ENCODE measurements around the gene DOK6. TPM values are rescaled to one million over a fixed set of nuclear protein-coding genes. Genes with fewer than 3 reads are reported as not detected.

The DOK6 gene
- total RNA-seq, 2 experiments from 2014 or later, result not detected

DNA sequence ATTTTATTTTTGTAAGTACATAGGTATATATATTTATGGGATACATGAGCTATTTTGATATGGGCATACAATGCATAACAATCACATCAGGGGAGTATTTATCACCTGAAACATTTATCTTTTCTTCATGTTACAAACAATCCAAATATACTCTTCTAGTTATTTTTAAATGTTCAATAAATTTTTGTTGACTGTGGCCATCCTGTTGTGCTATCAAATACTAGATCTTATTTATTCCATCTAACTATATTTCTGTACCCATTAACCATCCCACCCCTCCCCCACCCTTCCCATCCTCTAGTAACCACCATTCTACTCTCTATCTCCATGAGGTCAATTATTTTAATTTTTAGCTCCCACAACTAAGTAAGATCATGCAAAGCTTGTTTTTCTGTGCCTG lies 390.0 kb downstream of the DOK6 start:
- no peak for DNase-seq (ENCODE audit: low spot score)
- Histone ChIP-seq H3K4me3 (ENCODE audit: low read depth, low read length, poor library complexity, severe bottlenecking) (no peak overlapping the region), H4K20me1 (ENCODE audit: insufficient read depth, low read length) (no peaks in the 10 kb centered on the region), H2AFZ (ENCODE audit: low read length) (no peak overlapping the region), H3K9me2 (ENCODE audit: insufficient read depth, low read length) (no peaks in the 10 kb centered on the region), H3K36me3 (ENCODE audit: insufficient read depth, low read length) (no peaks in the 10 kb centered on the region), H3K27ac (ENCODE audit: low read depth, low read length, poor library complexity, severe bottlenecking) (no peak overlapping the region), H3K4me1 (ENCODE audit: insufficient read depth, low read length, poor library complexity, severe bottlenecking) (no peaks in the 10 kb centered on the region), H3K4me2 (ENCODE audit: low read length) (no peak overlapping the region), H3K9me3 (ENCODE audit: low read length) (no peaks in the 10 kb centered on the region), H3K79me2 (ENCODE audit: insufficient read depth, low read depth, low read length) (no peaks in the 10 kb centered on the region)
- no peak for TF ChIP-seq EZH2phosphoT487 (IDR thresholded peaks at IDR 0.05; ENCODE audit: borderline replicate concordance, low read depth, low read length)
- TF ChIP-seq, protein P1, sequence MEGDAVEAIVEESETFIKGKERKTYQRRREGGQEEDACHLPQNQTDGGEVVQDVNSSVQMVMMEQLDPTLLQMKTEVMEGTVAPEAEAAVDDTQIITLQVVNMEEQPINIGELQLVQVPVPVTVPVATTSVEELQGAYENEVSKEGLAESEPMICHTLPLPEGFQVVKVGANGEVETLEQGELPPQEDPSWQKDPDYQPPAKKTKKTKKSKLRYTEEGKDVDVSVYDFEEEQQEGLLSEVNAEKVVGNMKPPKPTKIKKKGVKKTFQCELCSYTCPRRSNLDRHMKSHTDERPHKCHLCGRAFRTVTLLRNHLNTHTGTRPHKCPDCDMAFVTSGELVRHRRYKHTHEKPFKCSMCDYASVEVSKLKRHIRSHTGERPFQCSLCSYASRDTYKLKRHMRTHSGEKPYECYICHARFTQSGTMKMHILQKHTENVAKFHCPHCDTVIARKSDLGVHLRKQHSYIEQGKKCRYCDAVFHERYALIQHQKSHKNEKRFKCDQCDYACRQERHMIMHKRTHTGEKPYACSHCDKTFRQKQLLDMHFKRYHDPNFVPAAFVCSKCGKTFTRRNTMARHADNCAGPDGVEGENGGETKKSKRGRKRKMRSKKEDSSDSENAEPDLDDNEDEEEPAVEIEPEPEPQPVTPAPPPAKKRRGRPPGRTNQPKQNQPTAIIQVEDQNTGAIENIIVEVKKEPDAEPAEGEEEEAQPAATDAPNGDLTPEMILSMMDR (conservative IDR thresholded peaks at IDR 0.05; ENCODE audit: low read length), result no peak
- intact Hi-C loops (cut with micrococcal nuclease; ENCODE audit: unreplicated experiment), result no loop called here
- BruUV-seq (replicated peaks), result no TSS peak
- POLR2A ChIA-PET, result interaction anchor here (0.6 kb wide), 1 partner anchor 114 kb away, joined by 5 read pairs; no protein-coding TSS in a partner anchor
- CTCF ChIA-PET (ENCODE audit: unreplicated experiment), result no interaction called here

DNA sequence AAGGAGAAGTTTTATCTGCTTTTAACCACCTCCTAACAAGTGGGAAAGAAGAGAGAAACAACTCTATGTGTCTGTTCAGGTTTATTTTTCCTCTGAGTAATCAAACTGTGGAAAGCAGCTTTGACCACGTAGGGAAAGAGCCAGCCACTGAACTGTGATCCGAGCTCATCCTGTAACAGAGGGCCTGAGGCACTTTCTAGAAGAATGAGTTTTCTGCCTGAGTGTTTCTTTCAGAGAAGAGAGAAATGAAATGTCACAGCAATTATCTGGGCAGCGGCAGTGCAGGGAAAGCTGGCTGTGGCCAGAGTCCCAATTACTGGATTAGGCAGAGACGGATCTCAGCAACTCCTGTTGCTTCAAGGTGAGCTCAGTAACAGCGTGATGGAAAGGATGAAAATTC lies 395.1 kb downstream of the DOK6 start:
- Histone ChIP-seq H3K4me2 (ENCODE audit: low read length) (no peak overlapping the region), H2AFZ (ENCODE audit: low read length) (no peak overlapping the region)

DNA sequence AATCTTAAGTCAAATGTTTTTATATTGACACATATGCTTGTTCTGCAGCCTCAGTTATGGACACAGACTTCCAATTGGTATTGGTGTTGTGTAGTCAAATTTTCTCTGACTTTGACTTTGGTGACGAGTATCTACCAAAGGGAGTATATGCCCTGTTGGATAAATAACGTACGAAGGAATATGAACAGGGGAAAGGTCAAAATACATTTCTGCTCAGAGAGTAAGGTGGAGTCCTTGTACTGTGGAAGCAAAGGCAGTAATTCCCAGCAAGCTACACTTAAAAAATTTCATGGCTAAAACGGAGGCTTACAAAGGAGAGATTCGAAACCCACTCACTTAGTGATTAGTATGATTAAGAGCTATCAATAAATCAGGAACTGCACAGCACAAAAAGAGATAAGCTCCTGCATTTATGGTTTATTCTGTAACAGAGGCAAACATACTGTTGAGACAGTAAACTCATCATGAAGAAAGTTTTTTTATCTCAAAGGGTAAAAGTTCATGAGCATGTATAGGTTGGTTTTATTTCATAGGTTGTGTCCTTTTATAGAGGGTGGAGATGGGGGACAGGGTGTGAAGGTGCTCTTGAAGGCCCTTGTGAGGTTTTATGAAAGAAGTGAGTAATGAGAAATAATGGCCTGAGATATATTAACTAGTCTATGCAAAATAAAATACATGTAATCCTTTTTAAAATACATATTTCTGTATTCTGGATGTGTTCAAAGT lies 404.3 kb downstream of the DOK6 start:
- no peak for DNase-seq (ENCODE audit: low spot score)
- H3K9me3 ChIP-seq (ENCODE audit: low read length), result no peaks in the 10 kb centered on the region
- no peaks in the 10 kb centered on the region for H3K36me3 ChIP-seq (ENCODE audit: insufficient read depth, low read length)
- no peak overlapping the region for H3K4me3 ChIP-seq (ENCODE audit: low read depth, low read length, poor library complexity, severe bottlenecking)
- no TSS peak for BruUV-seq (replicated peaks)
- intact Hi-C loops (cut with micrococcal nuclease; ENCODE audit: unreplicated experiment), result no loop called here
- no peaks in the 10 kb centered on the region for H4K20me1 ChIP-seq (ENCODE audit: insufficient read depth, low read length)
- no peaks in the 10 kb centered on the region for H3K79me2 ChIP-seq (ENCODE audit: insufficient read depth, low read depth, low read length)
- CTCF ChIA-PET (ENCODE audit: unreplicated experiment), result no interaction called here
- no peak overlapping the region for H3K4me2 ChIP-seq (ENCODE audit: low read length)
- H2AFZ ChIP-seq (ENCODE audit: low read length), result no peak overlapping the region
- no peaks in the 10 kb centered on the region for H3K9me2 ChIP-seq (ENCODE audit: insufficient read depth, low read length)
- POLR2A ChIA-PET, result no interaction called here
- TF ChIP-seq, protein P1 (conservative IDR thresholded peaks at IDR 0.05; ENCODE audit: low read length), result no peak
- TF ChIP-seq EZH2phosphoT487 (IDR thresholded peaks at IDR 0.05; ENCODE audit: borderline replicate concordance, low read depth, low read length), result no peak
- H3K4me1 ChIP-seq (ENCODE audit: insufficient read depth, low read length, poor library complexity, severe bottlenecking), result no peaks in the 10 kb centered on the region
- no peak overlapping the region for H3K27ac ChIP-seq (ENCODE audit: low read depth, low read length, poor library complexity, severe bottlenecking)

More for the DNA sequence above, 395.1 kb downstream of the DOK6 start:
- Histone ChIP-seq H3K27ac (ENCODE audit: low read depth, low read length, poor library complexity, severe bottlenecking) (no peak overlapping the region), H3K79me2 (ENCODE audit: insufficient read depth, low read depth, low read length) (no peaks in the 10 kb centered on the region), H3K9me2 (ENCODE audit: insufficient read depth, low read length) (no peaks in the 10 kb centered on the region), H3K4me1 (ENCODE audit: insufficient read depth, low read length, poor library complexity, severe bottlenecking) (no peaks in the 10 kb centered on the region), H3K36me3 (ENCODE audit: insufficient read depth, low read length) (no peaks in the 10 kb centered on the region), H3K9me3 (ENCODE audit: low read length) (no peaks in the 10 kb centered on the region), H4K20me1 (ENCODE audit: insufficient read depth, low read length) (no peaks in the 10 kb centered on the region), H3K4me3 (ENCODE audit: low read depth, low read length, poor library complexity, severe bottlenecking) (no peak overlapping the region)
- no peak for TF ChIP-seq EZH2phosphoT487 (IDR thresholded peaks at IDR 0.05; ENCODE audit: borderline replicate concordance, low read depth, low read length)
- intact Hi-C loops (cut with micrococcal nuclease; ENCODE audit: unreplicated experiment), result no loop called here
- CTCF ChIA-PET (ENCODE audit: unreplicated experiment), result no interaction called here
- POLR2A ChIA-PET, result interaction anchor here (0.5 kb wide), 1 partner anchor 246 kb away, joined by 4 read pairs; no protein-coding TSS in a partner anchor
- no peak for DNase-seq (ENCODE audit: low spot score)
- BruUV-seq (replicated peaks), result no TSS peak
